ENCODE results near the gene YPEL5.
A peak's percentile ranks its signal among the peaks of the same experiment; 100 is the strongest.
"Not testable (repeated sequence)": the region's sequence is repeated elsewhere in the genome, so short reads cannot be mapped to it uniquely, and the experiment has no call there.

YPEL5 gene

DNA sequence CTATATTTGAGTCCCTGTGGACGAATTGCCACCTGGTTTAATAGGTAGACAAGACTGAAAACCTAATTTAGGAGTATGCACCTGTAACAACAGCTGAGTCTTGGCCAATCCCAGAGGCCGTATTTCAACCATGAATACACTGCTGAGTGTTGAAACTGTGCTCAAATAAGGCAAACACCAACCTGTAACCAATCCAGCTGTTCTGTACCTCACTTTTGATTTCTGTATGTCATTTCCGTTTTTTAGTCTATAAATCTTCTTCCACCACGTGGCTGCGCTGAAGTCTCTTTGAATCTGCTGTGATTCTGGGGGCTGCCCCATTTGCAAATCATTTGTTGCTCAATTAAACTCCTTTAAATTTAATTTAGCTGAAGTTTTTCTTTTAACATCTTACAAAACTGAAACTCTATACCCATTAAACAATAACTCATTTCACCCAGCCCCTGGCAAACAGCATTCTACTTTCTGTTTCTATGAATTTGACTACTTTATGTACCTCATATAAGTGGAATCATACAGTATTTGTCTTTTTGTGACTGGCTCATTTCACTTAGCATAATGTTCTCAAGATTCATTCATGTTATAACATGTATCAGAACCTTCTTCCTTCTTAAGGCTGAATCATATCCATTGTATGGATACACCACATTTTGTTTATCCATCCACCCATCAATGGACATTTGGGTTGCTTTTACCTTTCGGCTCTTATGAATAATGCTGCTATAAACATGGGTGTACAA, 7.5 kb upstream of the YPEL5 start:
- DNase-seq, result no peak

DNA sequence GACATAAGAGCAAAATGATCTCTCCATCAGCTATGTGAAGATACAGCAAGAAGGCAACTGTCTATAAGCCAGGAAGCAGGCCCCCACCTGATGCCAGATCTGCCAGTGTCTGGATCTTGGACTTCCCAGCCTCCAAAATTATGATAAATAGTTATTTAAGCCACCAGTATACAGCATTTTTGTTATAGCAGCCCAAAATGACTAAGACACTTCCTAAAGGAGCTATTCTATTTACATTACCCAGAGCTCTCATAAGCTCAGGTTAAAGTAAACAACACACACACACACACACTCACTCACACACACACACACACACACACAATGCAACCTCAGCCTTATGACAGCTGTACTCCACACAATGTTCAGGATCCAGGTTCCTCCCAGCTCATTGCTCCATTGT, 5.7 kb upstream of the YPEL5 start:
- no peak for DNase-seq

DNA sequence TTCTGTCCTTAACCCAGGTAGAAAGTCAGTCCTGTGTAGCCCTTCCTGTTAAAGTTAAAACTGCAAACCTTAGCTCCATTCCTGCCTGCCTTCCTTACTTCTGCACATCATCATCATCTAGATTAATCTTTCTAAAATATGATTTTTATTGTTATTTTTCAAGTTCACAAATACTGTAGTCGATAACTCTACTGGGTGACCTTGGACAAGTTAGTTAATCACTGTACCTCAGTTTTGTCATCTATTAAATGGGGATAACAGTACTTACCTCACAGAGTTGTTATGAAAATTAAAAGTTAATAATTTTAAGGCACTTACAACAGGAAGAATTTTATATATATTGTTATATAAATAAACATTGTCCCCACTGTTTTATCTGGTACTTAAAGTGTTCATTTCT, 2.5 kb upstream of the YPEL5 start:
- DNase-seq, result no peak

DNA sequence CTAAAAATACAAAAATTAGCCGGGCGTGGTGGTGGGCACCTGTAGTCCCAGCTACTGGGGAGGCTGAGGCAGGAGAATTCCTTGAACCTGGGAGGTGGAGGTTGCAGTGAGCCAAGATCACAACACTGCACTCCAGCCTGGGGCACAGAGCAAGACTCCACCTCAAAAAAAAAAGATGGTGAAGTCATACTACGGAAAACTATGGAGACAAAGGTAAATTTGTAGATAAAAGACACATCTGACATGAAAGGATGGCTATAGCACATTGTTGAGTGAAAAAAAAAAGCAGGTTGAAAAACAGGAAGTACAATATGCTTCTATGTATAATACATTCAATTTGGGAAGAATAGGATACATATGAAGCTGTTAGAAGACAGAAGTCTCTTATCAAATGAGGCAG, 1.9 kb upstream of the YPEL5 start:
- not testable (repeated sequence) for DNase-seq

DNA sequence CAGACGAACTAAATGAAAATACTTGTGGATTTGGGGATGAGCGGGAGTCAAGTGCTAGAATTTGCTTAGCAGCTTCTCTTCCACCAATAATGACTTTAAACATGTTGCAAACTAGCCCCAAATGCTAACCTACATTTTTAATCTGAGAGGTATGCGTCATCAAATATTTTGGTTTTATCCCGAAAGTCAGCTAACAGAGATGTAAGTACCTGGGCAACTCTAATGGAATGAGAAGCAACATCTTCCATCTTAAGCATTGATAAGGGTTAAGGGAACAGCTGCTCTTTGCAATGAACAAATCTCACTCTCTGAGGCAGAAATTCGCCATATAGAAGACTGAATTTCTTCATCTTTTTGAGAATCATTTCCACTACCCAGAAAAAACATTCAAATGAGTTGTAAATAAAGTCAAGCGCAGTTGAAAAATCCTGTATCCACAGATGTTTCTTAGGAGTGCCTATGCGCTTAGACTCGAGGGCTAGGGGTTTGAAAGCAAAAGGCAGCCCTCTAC, 926 bp upstream of the YPEL5 start:
- no peak for DNase-seq

DNA sequence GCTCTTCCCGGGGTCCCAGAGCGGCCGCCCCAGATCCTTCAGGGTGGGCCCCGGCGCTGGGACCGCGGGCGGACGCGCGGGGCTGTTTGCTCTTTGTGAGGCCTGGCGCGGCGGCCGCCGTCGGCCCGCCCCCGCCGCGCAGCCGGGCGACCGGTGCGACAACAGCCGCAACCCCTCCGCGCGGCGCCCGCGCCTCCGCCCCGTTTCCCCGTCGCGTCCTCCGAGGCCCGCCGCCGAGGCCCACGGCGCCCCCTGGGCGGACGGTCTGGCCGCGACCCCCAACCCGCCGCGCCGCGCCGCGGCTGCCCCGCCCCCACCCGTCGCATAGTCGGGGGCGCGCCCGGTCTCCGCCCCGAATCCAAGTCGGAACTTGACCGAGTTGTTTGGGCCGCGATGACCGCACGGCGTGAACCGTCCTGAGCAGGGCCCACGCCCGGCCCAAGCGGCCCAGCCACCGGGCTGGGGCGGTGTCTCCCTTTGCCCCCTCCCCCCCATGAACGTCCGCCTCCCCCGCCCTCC, 448 bp downstream of the YPEL5 start:
- no peak for DNase-seq

DNA sequence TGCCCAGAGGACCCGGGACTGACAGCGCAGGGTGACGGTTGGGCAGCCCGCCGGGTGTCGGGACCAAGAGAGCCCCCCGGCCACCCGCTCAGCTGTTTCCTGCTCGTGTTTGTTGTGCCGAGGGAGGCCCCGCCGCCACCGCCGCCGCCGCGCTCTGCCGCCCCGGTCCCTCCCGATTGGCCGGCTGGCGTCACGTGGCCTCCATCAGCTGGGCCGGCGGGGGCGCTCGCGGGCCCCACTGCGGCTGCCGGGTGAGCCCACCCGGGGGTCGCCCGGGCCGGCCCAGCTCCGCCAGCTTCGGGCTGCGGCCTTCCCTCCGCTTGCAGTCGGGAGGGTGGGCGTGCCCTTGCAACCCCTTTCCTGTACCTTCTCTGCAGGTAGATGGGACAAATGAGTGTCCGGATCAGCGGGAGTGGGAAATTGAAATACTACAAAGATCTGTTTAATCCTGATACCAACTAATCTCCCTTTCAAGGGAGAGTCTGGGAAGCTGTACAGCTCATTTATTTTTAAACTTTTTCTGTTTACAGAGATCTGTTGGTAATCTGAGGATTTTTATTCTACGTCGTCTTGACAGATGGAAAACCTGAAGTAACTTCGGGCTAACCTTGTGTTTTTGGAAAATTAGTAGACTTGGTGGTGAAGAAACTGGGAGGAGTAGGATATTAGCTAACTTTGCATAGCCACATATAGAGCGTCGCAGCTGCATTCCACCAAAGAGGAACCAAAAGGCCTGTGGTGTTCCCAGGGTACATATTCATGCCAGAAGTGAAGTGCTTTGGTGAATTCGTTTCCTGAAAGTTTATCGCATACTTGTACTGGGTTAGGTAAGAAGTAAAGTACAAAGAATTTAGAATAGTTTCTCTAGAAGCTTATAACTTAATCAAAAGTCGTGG, 1.2 kb downstream of the YPEL5 start:
- DNase-seq, result peak; percentile 83

DNA sequence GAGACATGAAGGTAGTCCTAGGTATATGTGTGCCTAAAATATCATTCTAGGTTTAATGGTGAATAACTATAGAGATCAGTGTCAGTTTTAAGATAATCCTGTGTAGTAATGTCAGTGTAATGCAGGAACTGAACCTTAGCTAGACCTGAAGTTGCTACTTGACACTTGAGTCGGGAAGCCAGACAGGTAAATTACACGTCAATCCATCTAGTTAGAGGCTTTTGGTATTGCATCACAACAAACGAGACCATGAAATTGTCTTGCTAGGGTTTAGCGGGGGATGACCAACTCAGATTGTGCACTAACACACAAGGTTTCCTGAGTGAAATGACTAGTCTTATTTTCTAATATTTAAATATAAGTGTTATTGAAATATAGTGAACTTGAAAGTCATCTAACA, 2.0 kb downstream of the YPEL5 start:
- no peak for DNase-seq

DNA sequence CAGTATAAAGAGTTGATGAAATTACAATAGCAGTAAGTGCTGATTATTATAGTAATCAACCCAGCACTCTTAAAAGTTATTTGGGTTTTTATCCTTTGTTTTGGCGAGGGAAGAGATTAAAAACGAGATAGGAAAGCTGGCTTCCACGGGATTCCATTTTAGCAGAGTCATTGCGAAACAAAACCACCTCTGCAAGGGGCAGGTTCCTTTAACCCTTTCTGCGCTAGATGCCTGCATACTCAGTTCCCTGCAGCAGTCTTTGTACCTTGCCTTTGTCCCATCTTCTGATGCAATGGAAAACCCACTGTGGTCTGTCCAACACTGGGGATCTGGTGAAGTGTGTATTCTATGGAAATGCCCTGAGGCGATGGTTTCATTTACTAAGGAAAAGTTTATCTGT, 2.7 kb downstream of the YPEL5 start:
- no peak for DNase-seq

DNA sequence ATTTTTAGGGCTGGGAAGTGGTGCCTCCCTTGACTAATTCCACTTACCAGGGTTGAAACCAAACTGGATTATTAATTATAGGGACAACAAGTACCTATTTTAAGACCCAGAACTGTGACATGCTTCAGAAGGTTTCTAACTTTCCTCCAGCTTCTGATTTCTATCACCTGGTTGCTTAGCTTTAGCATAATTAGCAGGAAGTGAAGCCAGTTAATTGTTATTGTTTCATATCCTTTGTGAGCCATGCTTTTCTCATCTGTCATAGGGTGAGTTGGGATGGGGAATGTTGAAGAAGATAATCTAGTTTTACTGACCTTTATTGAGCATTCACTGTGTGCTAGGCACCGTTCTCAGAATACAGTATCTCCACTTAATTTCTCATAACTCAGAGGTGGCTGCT, 3.2 kb downstream of the YPEL5 start:
- DNase-seq, result no peak

DNA sequence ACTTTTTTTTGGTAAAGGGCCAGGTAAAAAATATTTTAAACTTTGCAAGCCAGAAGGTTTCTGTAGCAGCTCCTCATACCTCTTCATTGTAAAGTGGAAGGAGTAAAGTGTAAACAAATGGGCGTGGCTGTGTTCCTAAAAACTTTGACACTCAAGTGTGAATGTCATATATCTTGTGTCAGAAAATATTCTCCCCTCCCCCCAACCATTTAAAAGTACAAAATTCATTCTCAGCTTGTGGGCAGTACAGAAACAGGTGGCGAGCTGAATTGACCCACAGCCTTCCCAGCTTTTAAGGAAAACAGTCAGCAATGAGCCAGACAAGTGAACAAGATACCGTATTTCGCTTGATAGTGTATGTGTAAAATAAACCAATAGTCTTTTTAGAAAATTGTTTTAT, 4.0 kb downstream of the YPEL5 start:
- no peak for DNase-seq

DNA sequence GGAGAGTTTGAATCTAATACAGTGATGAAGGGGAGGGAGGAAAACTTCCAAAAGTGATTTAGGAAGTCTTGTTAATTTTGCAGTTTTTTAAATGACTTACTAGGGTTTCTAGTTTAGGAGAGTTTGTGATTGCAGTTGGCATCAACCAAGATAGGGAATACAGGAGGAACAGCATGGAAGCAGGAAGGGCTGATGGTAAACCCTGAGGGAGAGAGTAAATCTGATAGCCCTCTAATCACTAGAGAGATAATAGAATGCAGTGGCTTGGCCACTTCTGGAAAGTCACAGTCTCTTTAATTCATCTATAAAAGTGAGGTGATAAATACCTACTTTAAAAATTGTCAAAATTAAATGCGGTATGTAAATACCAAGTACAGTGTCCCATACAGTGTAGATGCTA, 5.6 kb downstream of the YPEL5 start:
- DNase-seq, result no peak

DNA sequence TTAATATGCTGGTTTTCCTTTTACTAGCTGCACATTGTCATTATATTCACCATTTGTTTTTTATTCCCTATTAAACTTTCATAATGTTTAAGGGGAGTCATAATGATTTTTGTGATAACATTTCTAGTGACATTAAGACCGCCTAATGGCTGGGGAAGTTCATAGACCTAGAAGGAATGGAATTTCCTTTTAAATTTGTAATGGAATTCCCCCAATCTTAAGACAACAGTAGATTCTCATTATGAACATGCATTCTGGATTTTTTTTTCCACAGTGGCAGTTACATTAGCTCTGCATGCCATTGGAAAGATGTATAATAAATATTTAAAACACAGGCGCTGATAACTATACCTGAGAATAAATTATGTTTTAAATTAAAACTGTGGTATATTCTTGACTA, 8.4 kb downstream of the YPEL5 start:
- DNase-seq, result no peak

DNA sequence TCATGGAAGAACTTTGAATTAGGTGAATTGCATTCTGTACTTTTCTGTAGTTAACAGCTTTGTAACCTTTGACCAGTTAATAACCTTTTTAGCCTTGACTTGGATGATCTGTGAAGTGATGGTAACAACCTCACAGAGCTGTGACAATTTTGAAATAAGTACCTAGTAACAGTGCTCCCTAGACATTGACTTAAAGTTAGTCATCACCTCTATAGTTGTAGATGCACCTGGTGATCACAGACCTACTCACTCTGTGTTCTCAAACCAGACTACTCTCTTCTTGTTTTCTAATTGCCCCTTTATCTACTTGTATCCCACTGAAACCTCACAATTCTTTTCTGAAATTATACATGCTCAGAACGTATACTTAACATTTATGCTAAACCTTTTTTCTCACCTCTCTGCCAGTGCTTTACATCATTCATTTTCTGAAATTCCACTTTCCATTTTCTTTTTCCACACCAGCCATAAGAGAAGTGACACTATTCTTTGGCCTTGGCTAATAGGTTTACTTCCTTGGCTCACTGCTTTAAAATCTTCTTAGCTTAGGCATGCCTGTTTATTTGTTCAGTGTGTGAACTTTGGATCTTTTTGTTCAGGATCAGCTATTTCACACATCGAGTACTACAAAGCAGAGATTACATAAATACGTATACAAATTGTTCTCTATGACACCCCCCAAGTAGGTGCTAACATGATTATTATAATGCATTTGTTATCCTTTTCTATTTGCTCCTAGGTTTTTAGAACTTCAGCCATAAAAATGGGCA, 9.3 kb downstream of the YPEL5 start:
- no peak for DNase-seq

DNA sequence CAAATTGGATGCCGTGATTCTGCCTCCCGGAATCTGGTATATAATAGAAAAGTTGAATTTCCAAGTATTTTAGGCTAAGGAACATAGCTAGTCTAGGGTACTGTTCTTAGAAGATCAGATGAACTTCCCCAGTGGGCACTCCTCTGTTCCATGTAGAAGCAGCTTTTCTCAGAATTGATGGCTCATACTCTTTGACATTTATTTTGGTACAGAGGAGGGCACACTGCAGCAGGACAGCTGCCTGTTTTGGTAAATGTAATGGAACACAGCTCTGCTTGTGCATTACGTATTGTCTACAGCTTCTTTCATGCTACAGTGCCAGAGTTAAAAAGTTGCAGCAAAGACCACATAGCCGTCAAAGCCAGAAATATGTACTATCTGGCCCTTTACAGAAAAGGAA, 10.8 kb downstream of the YPEL5 start:
- DNase-seq, result no peak

DNA sequence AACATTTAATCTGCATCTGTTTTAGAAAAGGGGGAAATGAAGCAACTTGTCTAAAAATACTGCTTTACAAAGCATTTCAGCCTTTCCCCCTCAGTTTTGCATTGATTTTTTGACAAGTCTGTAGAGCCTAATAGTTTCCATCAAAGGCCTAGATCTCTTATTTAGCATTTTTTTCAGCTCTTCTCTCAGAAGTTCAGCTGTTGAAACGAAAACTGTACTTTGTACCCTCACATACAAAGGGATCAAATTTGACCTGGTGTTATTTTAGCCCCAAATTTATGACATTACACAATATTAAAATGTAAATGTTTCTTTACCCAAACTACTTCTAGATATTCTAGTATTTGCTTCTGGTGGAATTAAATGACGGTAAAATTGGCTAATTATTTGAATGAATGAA, 13.0 kb downstream of the YPEL5 start:
- DNase-seq, result no peak

DNA sequence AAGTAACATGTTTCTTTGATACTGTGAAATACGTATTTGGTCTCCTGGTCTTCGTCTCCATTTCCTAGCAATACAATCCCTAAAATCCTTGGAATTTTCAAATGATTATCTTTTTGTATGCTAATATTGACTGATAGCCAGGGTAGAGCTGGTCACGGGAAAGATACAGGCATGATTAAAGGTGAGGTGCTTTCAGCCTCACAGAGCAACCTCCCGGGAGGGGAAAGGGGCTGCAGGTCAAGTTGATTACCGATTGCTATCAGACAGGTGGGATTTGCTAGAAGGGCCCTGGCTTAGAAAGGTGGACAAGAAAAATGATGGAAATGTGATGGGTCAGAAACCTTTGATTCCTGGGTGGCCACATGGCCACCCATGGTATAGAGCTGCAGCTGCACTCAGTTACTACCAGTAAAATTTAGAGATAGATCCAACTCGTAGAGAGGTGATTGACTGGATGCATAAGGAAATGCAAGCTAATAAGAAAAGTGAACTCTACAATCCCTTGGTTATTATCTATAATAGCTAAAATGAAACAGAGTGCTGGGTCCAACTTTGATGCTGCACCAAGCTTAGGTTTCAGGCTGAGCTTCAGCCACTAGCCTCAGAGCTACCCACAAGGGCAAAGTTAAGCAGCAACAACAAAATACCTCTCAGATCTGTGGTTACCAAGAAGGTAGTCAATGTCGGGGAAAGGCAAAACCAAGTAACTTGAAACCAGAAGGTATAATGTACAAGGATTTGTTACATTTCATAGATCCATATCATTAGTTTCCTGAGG, 15.3 kb downstream of the YPEL5 start:
- DNase-seq, result no peak

DNA sequence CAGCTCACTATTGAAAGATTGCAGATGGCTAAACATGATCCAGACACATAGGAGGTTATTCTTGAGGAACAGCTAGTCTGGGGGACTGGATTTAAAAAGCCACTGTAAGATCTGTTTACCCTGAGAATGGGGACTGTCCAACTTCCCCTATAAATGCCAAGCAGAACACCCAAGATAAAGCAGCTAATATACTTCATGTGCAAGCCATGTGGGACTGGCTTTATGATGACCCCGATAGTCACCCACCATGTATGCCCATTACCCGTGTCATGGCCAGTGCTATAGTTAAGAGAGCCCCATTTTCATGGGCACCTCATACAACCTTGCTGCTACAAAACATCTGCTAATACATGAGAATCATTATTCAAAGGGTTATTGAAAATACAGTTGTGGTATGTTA, 16.0 kb downstream of the YPEL5 start:
- no peak for DNase-seq

DNA sequence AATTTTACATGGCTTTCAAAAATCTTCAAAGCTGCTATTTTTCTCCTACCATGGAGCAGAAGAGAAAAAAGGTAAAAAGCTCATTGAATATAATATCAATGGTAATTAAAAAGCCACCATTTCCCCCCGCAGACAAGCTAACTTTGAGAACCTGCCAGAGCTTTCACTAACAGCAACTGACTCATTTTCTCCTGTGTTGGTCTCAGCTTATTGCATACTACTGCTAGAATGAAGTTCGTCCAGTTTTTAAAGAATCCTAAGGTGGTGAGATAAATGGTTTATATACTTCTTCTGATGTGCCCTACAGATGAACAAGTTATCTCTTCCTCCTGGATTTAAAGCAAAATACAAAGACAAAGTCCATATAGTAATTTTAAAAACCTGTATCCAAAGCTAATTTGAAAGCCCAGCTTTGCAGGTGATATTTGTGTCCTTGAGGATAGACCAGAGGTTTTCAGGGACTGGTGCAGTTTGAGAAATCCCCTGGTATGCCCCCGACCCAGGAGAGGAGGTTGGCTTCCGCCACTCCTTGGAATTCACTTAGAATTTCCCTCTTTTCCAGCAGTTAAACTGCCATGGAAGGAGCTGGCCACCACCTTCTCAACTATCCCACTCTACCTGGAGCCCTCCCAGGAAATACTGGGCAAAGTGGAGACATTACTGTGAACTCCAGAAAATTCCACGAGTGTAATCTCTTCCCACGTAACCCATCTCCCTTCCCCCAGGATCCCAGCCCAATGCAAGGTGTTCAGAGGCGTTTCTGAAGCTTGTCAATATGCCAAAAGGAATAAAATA, 17.5 kb downstream of the YPEL5 start:
- no peak for DNase-seq

DNA sequence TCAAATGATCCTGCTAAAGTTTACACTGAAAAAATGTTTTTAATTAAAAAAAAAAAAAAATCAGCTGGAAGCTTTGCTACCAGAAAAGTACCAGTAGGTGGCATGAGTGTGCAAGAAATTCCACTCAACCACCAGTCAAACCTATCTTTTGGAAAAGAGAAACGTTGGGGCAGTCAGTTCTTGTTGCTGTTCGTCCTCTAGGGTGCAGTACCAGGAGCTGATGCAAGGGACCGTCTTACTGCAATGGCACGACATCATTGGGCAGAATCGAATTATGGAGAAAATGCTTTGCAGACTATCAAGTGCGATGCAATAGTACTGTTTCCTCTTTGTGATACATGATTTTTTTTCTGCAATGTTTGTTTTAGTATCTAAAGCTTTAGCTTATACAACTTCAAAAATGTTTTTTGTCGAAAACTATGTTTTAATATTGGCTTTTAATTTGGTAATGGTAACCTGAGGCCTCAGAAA, 18.3 kb downstream of the YPEL5 start:
- DNase-seq, result peak; percentile 80

DNA sequence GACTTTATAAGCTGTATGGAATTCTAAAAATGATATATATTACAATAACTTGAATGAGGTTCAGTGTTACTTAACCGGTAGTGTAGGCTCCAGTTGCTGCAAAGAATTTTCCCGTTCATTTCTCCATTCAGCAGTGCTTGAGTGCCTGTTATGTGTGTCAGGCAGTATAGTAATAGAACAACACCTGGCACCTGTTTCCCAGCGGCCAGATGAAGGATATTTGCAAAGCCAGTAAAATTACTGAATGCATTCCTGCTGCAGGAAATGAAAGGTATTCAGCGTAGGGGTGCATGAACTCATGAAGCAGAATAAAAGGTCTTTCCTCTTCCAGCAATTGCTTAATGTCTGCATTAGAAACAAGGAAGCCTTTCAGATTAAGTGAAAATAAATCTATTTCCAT, 18.8 kb downstream of the YPEL5 start:
- peak; percentile 12 for DNase-seq

All from NCI-H345 (cell line).